Ectodermal cell (in vitro differentiated cells): ENCODE data around the gene RASSF1.
"Not testable (repeated sequence)": the region's sequence is repeated elsewhere in the genome, so short reads cannot be mapped to it uniquely, and the experiment has no call there.

ENCODE experiments used
- H3K27ac ChIP-seq: 2 replicates; pipeline ENCODE4 v1.7.0; 2013; ENCODE audit warnings: mild to moderate bottlenecking, low read depth, low read length; ENCODE audit not compliant: insufficient read depth, poor library complexity, severe bottlenecking
- H3K27me3 ChIP-seq: 2 replicates; pipeline ENCODE4 v1.7.0; 2013; ENCODE audit warnings: mild to moderate bottlenecking, low read length; ENCODE audit not compliant: insufficient read depth, control insufficient read depth, poor library complexity, severe bottlenecking
- H3K36me3 ChIP-seq: one replicate; pipeline ENCODE4 v1.7.0; 2013; ENCODE audit warnings: low read length; ENCODE audit not compliant: control insufficient read depth, insufficient read depth
- H3K4me1 ChIP-seq: one replicate; pipeline ENCODE4 v1.7.0; 2013; ENCODE audit warnings: low read length; ENCODE audit not compliant: control insufficient read depth, insufficient read depth
- H3K4me3 ChIP-seq: 2 replicates; pipeline ENCODE4 v1.7.0; 2013; ENCODE audit warnings: low read depth, low read length, control low read depth; ENCODE audit not compliant: insufficient read depth
- H3K9me3 ChIP-seq: 2 replicates; pipeline ENCODE4 v1.7.0; 2013; ENCODE audit warnings: mild to moderate bottlenecking, low read length, moderate library complexity; ENCODE audit not compliant: control insufficient read depth
- WGBS, 2 experiments: methylation state at CpG; one replicate each; pipeline ENCODE4 v1.1.7; 2013; ENCODE audit warnings: missing lambda C conversion rate in 2 of 2; 5-methylcytosine and 5-hydroxymethylcytosine counted together

RASSF1 gene

GRCh38 chr3:50286322-50287227 lies 54.1 kb downstream of the RASSF1 start:
- H3K36me3 ChIP-seq, result peaks cover 21% of the 10 kb centered on the region
- no peaks in the 10 kb centered on the region for H3K27me3 ChIP-seq
- H3K4me1 ChIP-seq, result peaks cover 4% of the 10 kb centered on the region
- WGBS, 2 experiments, result 95% methylated on average over 27 to 28 of the region's 28 CpGs
- H3K27ac ChIP-seq, result no peak overlapping the region
- H3K9me3 ChIP-seq, result no peaks in the 10 kb centered on the region
- H3K4me3 ChIP-seq, result no peak overlapping the region

GRCh38 chr3:50284121-50284520 lies 56.5 kb downstream of the RASSF1 start:
- not testable (repeated sequence) for H3K9me3 ChIP-seq, H3K27me3 ChIP-seq, H3K27ac ChIP-seq, H3K4me1 ChIP-seq, H3K4me3 ChIP-seq
- H3K36me3 ChIP-seq, result peaks cover 14% of the 10 kb centered on the region
- 88 to 94% methylated on average over 4 of the region's 6 CpGs for WGBS, 2 experiments
